ENCODE measurements around the gene PLXNA2. TPM values are rescaled to one million over a fixed set of nuclear protein-coding genes. Genes with fewer than 3 reads are reported as not detected.

PLXNA2 gene
- total RNA-seq, 2 experiments from 2014 or later = 0.13 to 0.23 TPM

DNA sequence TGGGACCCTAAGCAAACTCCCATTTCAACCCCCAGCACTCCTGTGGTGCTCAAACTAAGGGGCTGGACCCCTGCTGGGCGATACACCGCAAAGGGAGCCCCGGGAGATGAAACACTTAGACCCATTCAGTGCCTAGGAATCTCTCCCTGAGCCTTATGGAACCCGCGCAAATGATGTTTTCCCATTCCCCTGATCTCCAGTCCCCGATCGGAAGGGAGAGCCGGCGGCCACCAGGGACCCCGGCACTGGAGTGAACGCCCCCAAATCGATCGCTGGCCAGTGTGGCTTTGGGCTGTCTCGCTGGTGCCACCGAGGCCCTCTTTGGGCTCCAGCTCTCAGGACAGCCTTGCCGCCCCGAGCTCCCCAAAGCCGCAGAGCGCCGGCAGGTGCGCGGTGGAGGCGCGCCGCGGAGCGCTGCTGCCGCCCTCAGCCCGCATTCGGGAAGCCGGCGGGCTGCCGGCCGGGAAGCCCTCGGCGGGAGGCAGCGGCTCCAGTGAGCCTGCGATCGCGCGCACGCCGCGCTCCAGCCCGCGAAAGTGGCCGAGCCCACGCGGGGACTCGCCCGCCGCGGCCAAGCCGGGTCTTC is 1.1 kb downstream of the PLXNA2 start:
- DNase-seq (no peak), ATAC-seq (no peak)
- no peak overlapping the region for H3K27ac Mint-ChIP-seq

DNA sequence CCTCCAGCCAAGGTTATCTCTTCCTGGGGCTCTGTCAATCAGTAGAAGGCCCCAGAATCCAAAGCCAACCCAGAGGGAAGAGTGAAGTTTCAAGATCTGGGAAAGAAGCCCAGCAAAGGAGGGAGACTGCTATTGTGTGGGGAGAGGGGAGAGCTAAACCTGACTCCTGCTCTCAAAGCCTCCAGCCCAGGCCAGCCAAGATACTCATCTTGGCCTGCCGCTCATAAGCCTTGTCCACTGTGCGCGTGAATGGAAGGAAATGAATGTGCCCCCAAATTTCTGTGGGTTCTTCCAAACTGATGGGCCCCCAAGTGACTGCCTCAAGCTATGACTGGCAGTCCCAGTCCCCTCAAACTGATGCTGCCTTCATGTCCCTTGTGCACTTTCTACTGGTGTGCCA is 2.0 kb downstream of the PLXNA2 start:
- peaks cover 10% of the 10 kb centered on the region for H3K4me1 Mint-ChIP-seq (ENCODE audit: low read depth)
- no peak overlapping the region for H3K4me3 Mint-ChIP-seq
- peaks cover 28% of the 10 kb centered on the region for H3K27me3 Mint-ChIP-seq
- ATAC-seq (no peak), DNase-seq (no peak)
- no peaks in the 10 kb centered on the region for H3K36me3 Mint-ChIP-seq (ENCODE audit: low read depth)
- intact Hi-C loops (cut with micrococcal nuclease) = no loop called here
- no peak overlapping the region for H3K27ac Mint-ChIP-seq
- ChIA-PET POLR2A (interaction anchor here (1.4 kb wide), 1 partner anchor 12 kb away, joined by 6 read pairs; no protein-coding TSS in a partner anchor), CTCF (interaction anchor here (1.2 to 3.5 kb wide), 3 partner anchors 8 to 219 kb away, joined by 3 to 22 read pairs (median 10); no protein-coding TSS in a partner anchor)
- TF ChIP-seq, protein P1, sequence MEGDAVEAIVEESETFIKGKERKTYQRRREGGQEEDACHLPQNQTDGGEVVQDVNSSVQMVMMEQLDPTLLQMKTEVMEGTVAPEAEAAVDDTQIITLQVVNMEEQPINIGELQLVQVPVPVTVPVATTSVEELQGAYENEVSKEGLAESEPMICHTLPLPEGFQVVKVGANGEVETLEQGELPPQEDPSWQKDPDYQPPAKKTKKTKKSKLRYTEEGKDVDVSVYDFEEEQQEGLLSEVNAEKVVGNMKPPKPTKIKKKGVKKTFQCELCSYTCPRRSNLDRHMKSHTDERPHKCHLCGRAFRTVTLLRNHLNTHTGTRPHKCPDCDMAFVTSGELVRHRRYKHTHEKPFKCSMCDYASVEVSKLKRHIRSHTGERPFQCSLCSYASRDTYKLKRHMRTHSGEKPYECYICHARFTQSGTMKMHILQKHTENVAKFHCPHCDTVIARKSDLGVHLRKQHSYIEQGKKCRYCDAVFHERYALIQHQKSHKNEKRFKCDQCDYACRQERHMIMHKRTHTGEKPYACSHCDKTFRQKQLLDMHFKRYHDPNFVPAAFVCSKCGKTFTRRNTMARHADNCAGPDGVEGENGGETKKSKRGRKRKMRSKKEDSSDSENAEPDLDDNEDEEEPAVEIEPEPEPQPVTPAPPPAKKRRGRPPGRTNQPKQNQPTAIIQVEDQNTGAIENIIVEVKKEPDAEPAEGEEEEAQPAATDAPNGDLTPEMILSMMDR (IDR thresholded peaks at IDR 0.05) = no peak
- H3K9me3 Mint-ChIP-seq = no peaks in the 10 kb centered on the region

More for the DNA sequence above, 1.1 kb downstream of the PLXNA2 start:
- Mint-ChIP-seq H3K27me3 (peaks cover 23% of the 10 kb centered on the region), H3K4me1 (ENCODE audit: low read depth) (peaks cover 10% of the 10 kb centered on the region), H3K9me3 (no peaks in the 10 kb centered on the region), H3K36me3 (ENCODE audit: low read depth) (no peaks in the 10 kb centered on the region), H3K4me3 (peak overlapping the region; percentile 51)
- intact Hi-C loops (cut with micrococcal nuclease) = no loop called here
- POLR2A ChIA-PET = no interaction called here
- TF ChIP-seq, protein P1 (IDR thresholded peaks at IDR 0.05) = no peak
- CTCF ChIA-PET = interaction anchor here (0.9 to 3.5 kb wide), 2 partner anchors 110 to 220 kb away, joined by 3 to 22 read pairs; no protein-coding TSS in a partner anchor

DNA sequence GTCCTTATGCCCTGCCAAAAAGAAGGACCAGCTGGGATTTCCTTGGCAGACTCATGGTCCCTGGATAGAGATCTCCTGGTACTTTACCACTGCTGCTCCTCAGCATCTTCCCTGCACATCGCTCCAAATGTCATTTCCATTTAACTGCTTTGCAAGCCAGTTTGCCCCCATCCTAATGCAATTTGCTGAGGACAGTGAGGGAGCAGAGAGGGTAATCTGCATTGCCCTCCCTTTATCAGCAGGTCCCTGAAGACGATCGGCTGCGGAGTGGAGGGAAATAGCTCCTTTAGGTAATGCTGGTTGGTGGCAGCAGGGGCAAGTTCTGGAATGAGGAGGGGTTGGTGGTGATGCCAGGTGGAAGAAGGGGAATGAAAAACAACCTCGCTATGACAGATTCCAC is 2.7 kb downstream of the PLXNA2 start:
- Mint-ChIP-seq H3K27me3 (peaks cover 34% of the 10 kb centered on the region), H3K4me3 (no peak overlapping the region), H3K9me3 (no peaks in the 10 kb centered on the region), H3K36me3 (ENCODE audit: low read depth) (no peaks in the 10 kb centered on the region), H3K4me1 (ENCODE audit: low read depth) (peaks cover 11% of the 10 kb centered on the region), H3K27ac (no peak overlapping the region)
- intact Hi-C loops (cut with micrococcal nuclease) = no loop called here
- ATAC-seq (no peak), DNase-seq (no peak)
- TF ChIP-seq, protein P1 (IDR thresholded peaks at IDR 0.05) = no peak
- ChIA-PET POLR2A (interaction anchor here (1.4 kb wide), 1 partner anchor 13 kb away, joined by 6 read pairs; no protein-coding TSS in a partner anchor), CTCF (interaction anchor here (1.2 to 3.5 kb wide), 3 partner anchors 9 to 218 kb away, joined by 3 to 22 read pairs (median 10); no protein-coding TSS in a partner anchor)

DNA sequence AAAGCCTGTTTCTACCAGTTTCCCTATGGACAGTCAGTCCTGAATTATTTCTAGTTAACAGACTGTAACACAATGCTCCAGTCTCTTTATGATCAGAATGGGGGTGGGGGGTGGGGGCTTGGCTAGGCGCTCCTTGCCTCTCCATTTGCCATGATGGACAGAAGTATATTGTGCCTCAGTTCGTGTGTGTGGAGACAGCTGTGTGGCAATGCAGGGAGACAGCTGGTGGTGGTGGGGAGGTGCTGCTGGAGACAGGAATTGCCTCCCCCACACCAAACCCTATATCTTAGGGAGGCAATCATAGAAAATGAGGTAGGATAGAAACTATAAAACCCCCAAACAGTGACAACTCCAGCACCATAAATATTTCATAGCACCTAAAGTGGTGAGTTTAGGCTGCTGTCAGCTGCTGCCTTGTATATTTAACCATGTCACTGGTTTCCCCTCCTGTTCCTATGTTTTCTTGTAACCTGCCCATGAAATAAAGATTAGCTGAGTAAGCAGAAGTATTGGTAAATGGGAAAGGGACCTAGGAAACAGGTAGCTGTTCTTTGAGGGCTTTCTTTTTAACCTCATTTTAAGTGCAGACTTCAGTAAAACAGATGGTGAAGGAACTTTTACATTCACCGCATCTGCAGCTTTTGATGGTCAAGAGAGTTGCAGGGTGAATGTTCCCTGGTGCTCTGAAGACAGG is 3.4 kb downstream of the PLXNA2 start:
- no peaks in the 10 kb centered on the region for H3K36me3 Mint-ChIP-seq (ENCODE audit: low read depth)
- POLR2A ChIA-PET = interaction anchor here (0.8 to 1.4 kb wide), 2 partner anchors 14 to 216 kb away, joined by 3 to 6 read pairs; no protein-coding TSS in a partner anchor
- H3K4me3 Mint-ChIP-seq = no peak overlapping the region
- no peak overlapping the region for H3K27ac Mint-ChIP-seq
- CTCF ChIA-PET = interaction anchor here (0.6 to 3.5 kb wide), 4 partner anchors 9 to 1390 kb away, joined by 3 to 22 read pairs (median 6); no protein-coding TSS in a partner anchor
- TF ChIP-seq, protein P1 (IDR thresholded peaks at IDR 0.05) = no peak
- no peaks in the 10 kb centered on the region for H3K9me3 Mint-ChIP-seq
- peaks cover 37% of the 10 kb centered on the region for H3K27me3 Mint-ChIP-seq
- ATAC-seq = no peak
- intact Hi-C loops (cut with micrococcal nuclease) = no loop called here
- DNase-seq = no peak
- peaks cover 18% of the 10 kb centered on the region for H3K4me1 Mint-ChIP-seq (ENCODE audit: low read depth)
